ENCODE data around the gene STRBP.

STRBP gene

GRCh38 chr9:123169926-123170325 is 98.5 kb downstream of the STRBP start:
- TF ChIP-seq, protein P1, sequence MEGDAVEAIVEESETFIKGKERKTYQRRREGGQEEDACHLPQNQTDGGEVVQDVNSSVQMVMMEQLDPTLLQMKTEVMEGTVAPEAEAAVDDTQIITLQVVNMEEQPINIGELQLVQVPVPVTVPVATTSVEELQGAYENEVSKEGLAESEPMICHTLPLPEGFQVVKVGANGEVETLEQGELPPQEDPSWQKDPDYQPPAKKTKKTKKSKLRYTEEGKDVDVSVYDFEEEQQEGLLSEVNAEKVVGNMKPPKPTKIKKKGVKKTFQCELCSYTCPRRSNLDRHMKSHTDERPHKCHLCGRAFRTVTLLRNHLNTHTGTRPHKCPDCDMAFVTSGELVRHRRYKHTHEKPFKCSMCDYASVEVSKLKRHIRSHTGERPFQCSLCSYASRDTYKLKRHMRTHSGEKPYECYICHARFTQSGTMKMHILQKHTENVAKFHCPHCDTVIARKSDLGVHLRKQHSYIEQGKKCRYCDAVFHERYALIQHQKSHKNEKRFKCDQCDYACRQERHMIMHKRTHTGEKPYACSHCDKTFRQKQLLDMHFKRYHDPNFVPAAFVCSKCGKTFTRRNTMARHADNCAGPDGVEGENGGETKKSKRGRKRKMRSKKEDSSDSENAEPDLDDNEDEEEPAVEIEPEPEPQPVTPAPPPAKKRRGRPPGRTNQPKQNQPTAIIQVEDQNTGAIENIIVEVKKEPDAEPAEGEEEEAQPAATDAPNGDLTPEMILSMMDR (IDR thresholded peaks at IDR 0.05; ENCODE audit: low read depth, low read length, missing control alignments): no peak
- no peaks in the 10 kb centered on the region for H3K36me3 ChIP-seq (replicated peaks)
- no peak for DNase-seq
- no peak overlapping the region for H3K27ac ChIP-seq
- in situ Hi-C loops (cut with HindIII; ENCODE audit: low pct_ligation_motif_present, low sequenced_read_pairs): no loop called here
- no peaks in the 10 kb centered on the region for H3K27me3 ChIP-seq (replicated peaks)
- no peak overlapping the region for H3K4me3 ChIP-seq (ENCODE audit: low read depth, low read length)

DNA sequence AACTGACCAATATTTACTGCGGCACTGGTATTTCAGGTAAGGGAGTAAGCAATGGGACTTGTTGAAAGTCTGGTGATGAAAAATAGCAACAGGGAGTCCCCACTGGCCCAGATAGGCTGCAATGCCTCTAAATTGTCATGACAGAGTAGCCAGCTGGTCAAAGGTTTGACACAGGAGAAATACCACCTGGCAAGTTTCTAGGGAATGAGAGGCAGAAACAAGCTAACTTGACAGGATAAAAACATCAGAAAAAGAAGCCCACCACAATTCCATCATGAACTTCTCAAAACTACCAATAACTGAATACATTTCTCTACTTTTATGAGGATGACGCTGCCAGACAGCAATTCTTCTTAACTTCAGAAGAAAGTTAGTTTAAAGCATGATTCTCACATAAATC is 99.8 kb downstream of the STRBP start:
- TF ChIP-seq, protein P1 (IDR thresholded peaks at IDR 0.05; ENCODE audit: low read depth, low read length, missing control alignments): no peak
- Histone ChIP-seq H3K27ac (no peak overlapping the region), H3K27me3 (replicated peaks) (no peaks in the 10 kb centered on the region), H3K4me3 (ENCODE audit: low read depth, low read length) (no peak overlapping the region), H3K36me3 (replicated peaks) (no peaks in the 10 kb centered on the region)
- in situ Hi-C loops (cut with HindIII; ENCODE audit: low pct_ligation_motif_present, low sequenced_read_pairs): no loop called here
- no peak for DNase-seq

DNA sequence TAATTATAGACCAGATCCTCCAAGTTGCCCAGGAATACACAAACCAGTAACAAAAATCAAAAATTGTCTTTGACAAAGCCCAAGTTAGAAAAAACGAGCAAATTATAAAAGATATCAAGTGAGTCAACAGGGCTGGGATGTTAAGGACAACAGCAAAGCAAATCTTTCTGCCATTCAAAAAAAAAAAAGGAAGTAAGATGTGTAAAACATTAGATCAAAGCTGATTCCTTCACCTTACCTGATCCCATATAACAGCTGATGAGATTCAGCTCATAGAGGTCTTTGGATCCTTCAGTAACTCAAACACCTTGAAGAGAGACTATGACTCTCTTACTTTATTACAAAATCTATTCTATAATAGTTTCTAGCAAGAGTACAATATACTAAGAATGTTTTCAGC is 100.9 kb downstream of the STRBP start:
- in situ Hi-C loops (cut with HindIII; ENCODE audit: low pct_ligation_motif_present, low sequenced_read_pairs): no loop called here
- no peaks in the 10 kb centered on the region for H3K27me3 ChIP-seq (replicated peaks)
- DNase-seq: no peak
- no peak overlapping the region for H3K4me3 ChIP-seq (ENCODE audit: low read depth, low read length)
- H3K36me3 ChIP-seq (replicated peaks): no peaks in the 10 kb centered on the region
- TF ChIP-seq, protein P1 (IDR thresholded peaks at IDR 0.05; ENCODE audit: low read depth, low read length, missing control alignments): no peak
- H3K27ac ChIP-seq: no peak overlapping the region

GRCh38 chr9:123165813-123166212 is 102.6 kb downstream of the STRBP start:
- in situ Hi-C loops (cut with HindIII; ENCODE audit: low pct_ligation_motif_present, low sequenced_read_pairs): no loop called here
- no peak for DNase-seq
- Histone ChIP-seq H3K36me3 (replicated peaks) (no peaks in the 10 kb centered on the region), H3K27ac (no peak overlapping the region), H3K4me3 (ENCODE audit: low read depth, low read length) (no peak overlapping the region), H3K27me3 (replicated peaks) (no peaks in the 10 kb centered on the region)
- TF ChIP-seq, protein P1 (IDR thresholded peaks at IDR 0.05; ENCODE audit: low read depth, low read length, missing control alignments): no peak

- Histone ChIP-seq H3K4me3 (ENCODE audit: low read depth, low read length) (no peak overlapping the region), H3K27ac (no peak overlapping the region), H3K27me3 (replicated peaks) (no peaks in the 10 kb centered on the region), H3K36me3 (replicated peaks) (no peaks in the 10 kb centered on the region)
- no peak for DNase-seq
- TF ChIP-seq, protein P1 (IDR thresholded peaks at IDR 0.05; ENCODE audit: low read depth, low read length, missing control alignments): no peak
- in situ Hi-C loops (cut with HindIII; ENCODE audit: low pct_ligation_motif_present, low sequenced_read_pairs): no loop called here
Measured at GRCh38 chr9:123164285-123164684, 104.1 kb downstream of the STRBP start.

GRCh38 chr9:123162791-123163345 is 105.5 kb downstream of the STRBP start:
- H3K27me3 ChIP-seq (replicated peaks): no peaks in the 10 kb centered on the region
- in situ Hi-C loops (cut with HindIII; ENCODE audit: low pct_ligation_motif_present, low sequenced_read_pairs): no loop called here
- H3K27ac ChIP-seq: no peak overlapping the region
- TF ChIP-seq, protein P1 (IDR thresholded peaks at IDR 0.05; ENCODE audit: low read depth, low read length, missing control alignments): no peak
- H3K4me3 ChIP-seq (ENCODE audit: low read depth, low read length): no peak overlapping the region
- H3K36me3 ChIP-seq (replicated peaks): no peaks in the 10 kb centered on the region
- no peak for DNase-seq
